HG03439 (cell line): ENCODE measurements around the gene ZNF451.

Experiments used
- ATAC-seq: cut with Tn5 transposase; IDR thresholded peaks from one replicate; pipeline ENCODE4 v1.9.1; 2021; ENCODE audit warnings: mild to moderate bottlenecking, moderate library complexity; ENCODE audit not compliant: unreplicated experiment

ZNF451 gene

DNA sequence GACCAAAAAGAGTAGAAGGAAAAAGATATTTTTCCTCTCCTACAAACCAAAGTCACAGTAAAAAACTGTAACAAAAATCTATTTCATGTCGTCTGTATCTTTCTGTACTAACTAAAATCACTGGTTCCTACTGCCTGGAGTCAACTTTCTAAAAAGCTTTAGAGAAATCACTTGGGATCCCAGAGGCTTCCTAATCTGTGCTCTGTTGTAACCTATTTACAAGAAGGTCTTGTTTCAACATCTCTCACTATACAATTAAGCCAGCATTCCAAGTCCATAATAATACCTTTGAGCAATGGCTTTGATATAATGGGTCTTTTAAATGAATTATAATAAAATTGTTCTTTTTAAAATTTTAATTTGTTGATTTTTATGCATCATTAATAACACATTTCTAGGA, 111.7 kb downstream of the ZNF451 start:
- no peak for ATAC-seq

DNA sequence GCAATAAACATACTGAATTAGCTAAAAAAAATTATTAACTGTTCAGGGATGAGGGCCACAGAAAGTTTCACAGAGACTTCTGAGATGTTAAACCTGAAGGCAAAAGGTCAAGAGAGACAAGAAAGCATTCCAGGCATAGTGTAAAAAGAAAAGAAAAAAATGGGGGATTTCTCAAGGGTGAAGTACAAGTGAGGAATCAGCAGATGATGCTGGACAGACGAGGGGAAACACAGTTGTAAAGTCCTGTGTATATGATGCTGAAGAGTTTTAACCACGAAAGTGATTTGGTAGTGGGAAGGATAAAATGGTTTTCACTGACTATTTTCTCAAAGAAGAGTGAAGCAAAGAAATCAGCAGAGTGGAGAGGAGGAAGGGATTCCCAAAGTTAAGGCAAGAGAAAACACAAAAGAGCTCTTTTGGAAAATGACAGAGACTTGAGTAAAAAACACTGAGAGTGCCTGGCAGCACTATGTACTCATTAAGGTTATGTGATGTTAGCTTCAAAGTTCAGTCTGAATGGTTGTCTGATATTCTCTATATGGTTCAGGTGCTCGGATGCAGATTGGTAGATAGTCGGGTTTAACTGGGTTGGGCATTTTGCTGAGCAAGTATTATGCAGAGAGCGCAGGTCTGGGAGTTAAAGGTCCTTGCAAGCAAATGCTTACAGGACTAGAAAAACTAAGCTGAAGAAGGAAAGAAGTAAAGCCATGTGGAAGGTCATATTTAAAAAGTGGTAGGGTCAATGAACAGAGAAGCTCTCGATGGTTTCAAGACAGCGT, 115.8 kb downstream of the ZNF451 start:
- no peak for ATAC-seq

DNA sequence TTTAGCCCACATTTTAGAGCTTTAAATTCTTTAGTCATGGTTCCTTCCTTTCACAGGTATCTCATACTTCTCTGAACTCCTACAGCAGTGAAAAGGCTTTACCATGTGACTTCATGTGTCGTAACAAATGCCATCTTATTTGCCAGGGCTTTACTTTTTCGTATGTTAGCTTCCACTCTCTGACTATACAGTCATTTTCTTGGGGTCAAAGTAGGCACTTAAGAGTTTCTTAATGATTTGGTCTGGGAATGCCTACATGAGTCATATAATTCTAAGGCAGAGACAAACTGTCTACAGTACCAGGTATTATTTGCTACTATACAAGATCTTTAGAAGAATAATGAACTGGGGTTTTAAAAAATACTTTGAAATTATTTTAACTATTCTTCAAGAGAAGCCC, 117.2 kb downstream of the ZNF451 start:
- no peak for ATAC-seq

DNA sequence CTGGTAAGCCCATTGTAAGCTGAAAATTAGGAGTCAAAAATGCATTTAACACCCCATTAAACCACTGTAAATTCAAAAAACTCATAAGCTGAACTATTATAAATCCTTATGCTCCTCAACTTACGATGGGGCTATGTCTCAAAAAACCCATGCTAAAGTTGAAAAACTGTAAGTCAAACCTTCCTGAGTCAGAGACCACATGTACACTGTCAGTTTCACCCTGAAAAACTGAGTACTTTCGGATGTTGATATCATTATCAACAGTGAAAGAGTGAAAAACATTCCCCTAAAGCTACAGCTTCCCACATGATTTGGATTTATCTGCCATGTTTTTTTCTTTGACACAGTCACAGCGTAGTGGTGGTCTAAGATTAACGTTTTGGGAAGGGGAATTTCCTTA, 117.9 kb downstream of the ZNF451 start:
- ATAC-seq: no peak

DNA sequence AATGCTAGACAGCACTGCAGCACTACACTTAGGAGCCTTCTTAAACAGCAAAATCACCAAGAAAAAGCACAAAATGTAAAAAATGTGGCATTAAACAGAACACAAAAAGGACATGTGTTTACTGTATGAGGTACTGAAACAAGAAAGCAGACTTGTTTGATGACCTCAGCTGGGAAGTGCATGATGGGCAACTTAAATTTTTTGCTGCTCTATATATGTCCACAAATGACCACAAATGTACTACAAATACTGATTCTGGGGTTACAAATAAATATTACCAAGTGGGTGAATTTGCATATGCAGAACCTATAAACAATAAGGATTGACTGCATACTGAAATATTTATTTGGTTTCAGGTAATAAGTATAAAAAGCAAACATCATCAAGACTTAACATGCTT, 119.0 kb downstream of the ZNF451 start:
- ATAC-seq: no peak

DNA sequence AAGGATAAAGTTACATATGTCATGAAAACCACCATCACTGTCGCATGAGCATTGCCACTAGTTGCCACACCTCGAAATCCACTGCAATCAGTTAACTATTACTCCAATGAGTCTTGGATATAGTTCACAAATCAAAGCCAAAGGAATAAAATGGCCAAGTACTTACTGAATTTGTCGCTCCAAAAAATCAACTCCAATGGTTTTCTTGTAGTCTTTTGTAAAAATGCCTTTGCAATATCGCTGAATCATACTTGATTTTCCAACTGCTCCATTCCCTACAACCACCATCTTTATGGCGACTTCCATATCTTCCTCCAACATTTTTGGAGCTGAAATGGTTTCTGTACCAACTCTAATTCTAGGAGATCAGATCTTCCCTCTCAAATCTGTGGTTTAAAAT, 120.1 kb downstream of the ZNF451 start:
- ATAC-seq: no peak

DNA sequence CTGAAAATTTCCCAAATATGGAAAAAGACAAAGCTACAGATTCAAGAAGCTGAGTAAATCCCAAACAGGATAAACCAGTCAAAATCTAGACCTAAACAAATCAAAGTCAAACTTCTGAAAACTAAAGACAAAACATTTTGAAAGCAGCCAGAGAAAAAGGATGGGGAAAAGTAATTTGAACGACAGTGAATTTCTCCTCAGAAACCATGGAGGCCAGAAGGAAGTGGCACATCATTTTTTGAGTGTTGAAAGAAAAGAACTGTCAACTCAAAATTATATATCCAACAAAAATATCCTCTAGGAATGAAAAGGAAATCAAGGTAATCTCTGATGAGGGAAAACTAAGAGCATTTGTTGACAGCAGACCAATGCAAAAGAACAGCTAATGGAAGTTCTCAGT, 125.3 kb downstream of the ZNF451 start:
- ATAC-seq: no peak

DNA sequence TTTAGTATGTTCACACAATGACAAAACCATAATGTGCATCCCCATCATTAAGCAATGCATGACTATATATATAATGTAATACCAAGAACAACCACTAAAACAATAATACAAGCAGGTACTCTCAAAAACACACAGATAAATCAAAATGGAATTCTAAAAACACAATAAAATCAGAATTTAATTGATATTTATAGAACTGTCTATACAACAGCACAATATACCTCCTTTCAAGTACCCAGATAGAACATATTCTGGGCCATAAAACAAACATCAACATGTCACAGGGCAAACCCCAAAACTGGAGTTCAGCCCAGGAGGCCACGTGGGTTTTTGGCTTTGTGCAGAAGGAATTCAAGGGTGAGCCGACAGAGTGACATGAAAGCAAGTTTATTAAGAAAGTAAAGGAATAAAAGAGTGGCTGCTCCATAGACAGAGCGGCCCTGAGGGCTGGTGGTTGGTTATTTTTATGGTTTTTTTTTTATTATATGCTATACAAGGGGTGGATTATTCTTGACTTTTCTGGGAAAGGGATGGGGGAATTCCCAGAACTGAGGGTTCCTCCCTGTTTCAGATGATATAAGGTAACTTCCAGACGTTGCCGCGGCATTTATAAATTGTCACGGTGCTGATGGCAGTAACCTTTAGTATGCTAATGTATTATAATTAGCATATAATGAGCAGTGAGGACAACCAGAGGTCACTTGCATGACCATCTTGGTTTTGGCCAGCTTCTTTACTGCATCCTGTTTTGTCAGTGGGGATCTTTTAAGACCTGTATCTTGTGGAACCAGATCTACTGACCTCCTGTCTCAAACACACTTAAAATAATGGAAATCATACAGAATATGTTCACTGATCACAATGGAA, 126.5 kb downstream of the ZNF451 start:
- ATAC-seq: no peak

DNA sequence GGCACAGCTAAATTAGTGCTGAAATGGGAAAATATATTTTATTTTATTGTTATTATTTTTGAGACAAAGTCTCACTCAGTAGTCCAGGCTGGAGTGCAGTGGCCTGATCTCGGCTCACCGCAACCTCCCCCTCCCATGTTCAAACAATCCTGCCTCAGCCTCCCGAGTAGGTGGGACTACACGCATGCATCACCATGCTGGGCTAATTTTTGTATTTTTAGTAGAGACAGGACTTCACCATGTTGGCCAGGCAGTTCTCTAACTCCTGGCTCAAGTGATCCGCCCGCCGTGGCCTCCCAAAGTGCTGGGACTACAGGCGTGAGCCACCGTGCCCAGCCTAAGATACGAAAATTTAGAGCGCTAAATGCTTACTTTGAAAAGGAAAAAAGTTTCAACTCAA, 127.3 kb downstream of the ZNF451 start:
- no peak for ATAC-seq
